Measurements from ENCODE around the gene POC1A. TPM values are rescaled to one million over a fixed set of nuclear protein-coding genes. Genes with fewer than 3 reads are reported as not detected.

The POC1A gene
- total RNA-seq, 1 donor from 2014 or later, result 2.5 TPM

- no peak for DNase-seq (ENCODE audit: low read depth)
These were observed 3.4 kb downstream of the POC1A start for GRCh38 chr3:52150860-52151259.

GRCh38 chr3:52150357-52150756 is 3.9 kb downstream of the POC1A start:
- DNase-seq (ENCODE audit: low read depth), result no peak

- DNase-seq (ENCODE audit: low read depth), result no peak
These were observed 4.5 kb downstream of the POC1A start for GRCh38 chr3:52149726-52150125.

- DNase-seq (ENCODE audit: low read depth), result no peak
These were observed 5.2 kb downstream of the POC1A start for GRCh38 chr3:52149021-52149420.

GRCh38 chr3:52147804-52148203 is 6.4 kb downstream of the POC1A start:
- DNase-seq (ENCODE audit: low read depth), result no peak

- DNase-seq (ENCODE audit: low read depth), result no peak
These were observed 7.4 kb downstream of the POC1A start for GRCh38 chr3:52146811-52147210.

- DNase-seq (ENCODE audit: low read depth), result no peak
These were observed 8.0 kb downstream of the POC1A start for GRCh38 chr3:52146189-52146588.

GRCh38 chr3:52145736-52146110 is 8.5 kb downstream of the POC1A start:
- no peak for DNase-seq (ENCODE audit: low read depth)

- no peak for DNase-seq (ENCODE audit: low read depth)
These were observed 9.2 kb downstream of the POC1A start for GRCh38 chr3:52144796-52145735.

- DNase-seq (ENCODE audit: low read depth), result peak; percentile 61
These were observed 10.0 kb downstream of the POC1A start for GRCh38 chr3:52144034-52144795.

- no peak for DNase-seq (ENCODE audit: low read depth)
These were observed 10.6 kb downstream of the POC1A start for GRCh38 chr3:52143616-52144015.

- no peak for DNase-seq (ENCODE audit: low read depth)
These were observed 11.1 kb downstream of the POC1A start for GRCh38 chr3:52143156-52143555.

- DNase-seq (ENCODE audit: low read depth), result no peak
These were observed 12.5 kb downstream of the POC1A start for GRCh38 chr3:52141751-52142150.

GRCh38 chr3:52140769-52141168 is 13.5 kb downstream of the POC1A start:
- DNase-seq (ENCODE audit: low read depth), result no peak

- no peak for DNase-seq (ENCODE audit: low read depth)
These were observed 14.2 kb downstream of the POC1A start for GRCh38 chr3:52140000-52140399.

- DNase-seq (ENCODE audit: low read depth), result no peak
These were observed 16.9 kb downstream of the POC1A start for GRCh38 chr3:52137311-52137710.

GRCh38 chr3:52136513-52136912 is 17.7 kb downstream of the POC1A start:
- no peak for DNase-seq (ENCODE audit: low read depth)

GRCh38 chr3:52135332-52135731 is 18.9 kb downstream of the POC1A start:
- DNase-seq (ENCODE audit: low read depth), result no peak

GRCh38 chr3:52134761-52135160 is 19.5 kb downstream of the POC1A start:
- DNase-seq (ENCODE audit: low read depth), result no peak

GRCh38 chr3:52132930-52133329 is 21.3 kb downstream of the POC1A start:
- DNase-seq (ENCODE audit: low read depth), result no peak

GRCh38 chr3:52132041-52132440 is 22.2 kb downstream of the POC1A start:
- DNase-seq (ENCODE audit: low read depth), result no peak

- no peak for DNase-seq (ENCODE audit: low read depth)
These were observed 23.1 kb downstream of the POC1A start for GRCh38 chr3:52130966-52131622.

Data from renal cortical epithelial cell (primary cell).